ENCODE results near the gene LRP1.

The LRP1 gene

DNA sequence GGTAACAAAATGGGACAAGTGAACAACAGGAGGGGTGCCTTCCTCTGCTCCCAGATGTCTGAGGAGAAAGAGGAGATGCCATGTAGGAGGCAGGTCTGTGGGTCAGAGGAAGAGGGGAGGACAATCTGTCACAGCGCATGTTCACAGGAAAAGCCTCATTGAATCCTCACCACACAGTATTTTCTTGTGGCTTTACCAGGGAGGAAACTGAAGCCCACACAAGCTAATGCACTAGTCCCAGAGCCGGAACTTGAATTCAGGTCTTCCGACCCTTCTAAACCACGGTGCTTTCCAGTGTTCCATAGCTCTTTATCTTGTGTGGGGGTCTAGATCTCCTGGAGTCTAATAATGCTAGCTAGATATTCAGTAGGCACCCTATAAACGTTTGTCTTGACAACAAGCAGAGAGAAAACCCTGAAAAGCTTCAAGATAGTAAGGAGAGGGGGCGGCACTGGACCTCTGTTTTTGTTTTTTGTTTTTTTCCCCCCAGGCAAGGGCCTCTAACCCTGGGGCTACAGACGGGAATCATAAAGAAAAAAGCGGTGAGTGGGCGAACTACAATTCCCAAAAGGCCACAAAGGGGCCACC lies 100.9 kb downstream of the LRP1 start:
- H3K27ac ChIP-seq (ENCODE audit: insufficient read depth, low read length, poor library complexity, severe bottlenecking) = peak overlapping the region; percentile 53

DNA sequence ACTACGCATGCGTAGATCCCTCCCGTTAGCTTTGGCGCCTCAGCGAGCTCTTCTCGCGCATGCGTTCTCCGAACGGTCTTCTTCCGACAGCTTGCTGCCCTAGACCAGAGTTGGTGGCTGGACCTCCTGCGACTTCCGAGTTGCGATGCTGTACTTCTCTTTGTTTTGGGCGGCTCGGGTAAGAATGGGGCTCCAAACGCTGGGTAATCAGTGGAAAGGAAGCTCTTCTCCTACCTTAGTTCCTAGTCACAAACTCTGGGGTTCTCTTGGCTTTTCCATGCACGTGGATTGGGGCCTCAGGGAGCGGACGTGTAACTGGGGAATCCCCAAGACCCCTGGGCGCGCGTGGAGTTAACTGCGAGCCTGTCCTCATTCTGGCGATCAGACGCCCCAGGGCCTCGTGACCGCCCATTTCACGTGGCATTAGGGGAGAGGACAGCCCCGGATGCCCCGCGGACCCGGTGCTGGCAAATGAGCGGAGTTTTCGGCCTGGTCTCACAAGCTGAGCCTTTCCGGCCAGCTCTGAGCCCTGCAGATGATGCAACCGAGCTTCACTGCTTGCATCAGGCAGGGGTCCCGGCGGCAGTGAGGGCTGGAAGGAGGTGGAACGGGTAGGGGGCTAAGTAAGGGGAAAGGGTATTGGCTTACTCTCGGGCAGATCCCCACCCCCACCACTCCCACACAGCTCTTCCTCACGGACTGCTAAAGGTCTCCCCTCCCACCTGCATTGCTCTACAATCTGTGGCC lies 101.5 kb downstream of the LRP1 start, which contains the start of gene SHMT2:
SHMT2 (plus strand) TSS at position 78 of the 747 bp plus-strand sequence; CDS start at position 146, 68 bp downstream.
- peak; percentile 80 to 90 (median 85) for DNase-seq
- H3K36me3 ChIP-seq (ENCODE audit: control insufficient read depth, insufficient read depth, low read length) = peaks cover 30% of the 10 kb centered on the region
- H3K4me3 ChIP-seq (ENCODE audit: insufficient read depth, low read depth, low read length, poor library complexity, severe bottlenecking) = peak within 1 kb of the TSS; percentile 66
- peak within 1 kb of the TSS; percentile 53 for H3K27ac ChIP-seq (ENCODE audit: insufficient read depth, low read length, poor library complexity, severe bottlenecking)
- H3K27me3 ChIP-seq (replicated peaks; ENCODE audit: control insufficient read depth, insufficient read depth, low read length, poor library complexity, severe bottlenecking) = peaks cover 20% of the 10 kb centered on the region
- peaks cover 37% of the 10 kb centered on the region for H3K4me1 ChIP-seq (ENCODE audit: control insufficient read depth, insufficient read depth, low read length, poor library complexity, severe bottlenecking)
- H3K9me3 ChIP-seq (ENCODE audit: control insufficient read depth, low read length) = no peaks in the 10 kb centered on the region

More for the DNA sequence above, 100.9 kb downstream of the LRP1 start:
- H3K27me3 ChIP-seq (replicated peaks; ENCODE audit: control insufficient read depth, insufficient read depth, low read length, poor library complexity, severe bottlenecking) = peaks cover 24% of the 10 kb centered on the region
- H3K4me1 ChIP-seq (ENCODE audit: control insufficient read depth, insufficient read depth, low read length, poor library complexity, severe bottlenecking) = peaks cover 41% of the 10 kb centered on the region
- no peaks in the 10 kb centered on the region for H3K9me3 ChIP-seq (ENCODE audit: control insufficient read depth, low read length)
- DNase-seq = no peak
- H3K36me3 ChIP-seq (ENCODE audit: control insufficient read depth, insufficient read depth, low read length) = peaks cover 28% of the 10 kb centered on the region
- H3K4me3 ChIP-seq (ENCODE audit: insufficient read depth, low read depth, low read length, poor library complexity, severe bottlenecking) = peak overlapping the region; percentile 66

- H3K27ac ChIP-seq (ENCODE audit: insufficient read depth, low read length, poor library complexity, severe bottlenecking) = no peak overlapping the region
- H3K4me1 ChIP-seq (ENCODE audit: control insufficient read depth, insufficient read depth, low read length, poor library complexity, severe bottlenecking) = peaks cover 32% of the 10 kb centered on the region
- H3K4me3 ChIP-seq (ENCODE audit: insufficient read depth, low read depth, low read length, poor library complexity, severe bottlenecking) = peak overlapping the region; percentile 66
- H3K9me3 ChIP-seq (ENCODE audit: control insufficient read depth, low read length) = no peaks in the 10 kb centered on the region
- H3K27me3 ChIP-seq (replicated peaks; ENCODE audit: control insufficient read depth, insufficient read depth, low read length, poor library complexity, severe bottlenecking) = peaks cover 12% of the 10 kb centered on the region
- peaks cover 30% of the 10 kb centered on the region for H3K36me3 ChIP-seq (ENCODE audit: control insufficient read depth, insufficient read depth, low read length)
- DNase-seq = no peak
These were observed 102.3 kb downstream of the LRP1 start for GRCh38 chr12:57230381-57231155.

DNA sequence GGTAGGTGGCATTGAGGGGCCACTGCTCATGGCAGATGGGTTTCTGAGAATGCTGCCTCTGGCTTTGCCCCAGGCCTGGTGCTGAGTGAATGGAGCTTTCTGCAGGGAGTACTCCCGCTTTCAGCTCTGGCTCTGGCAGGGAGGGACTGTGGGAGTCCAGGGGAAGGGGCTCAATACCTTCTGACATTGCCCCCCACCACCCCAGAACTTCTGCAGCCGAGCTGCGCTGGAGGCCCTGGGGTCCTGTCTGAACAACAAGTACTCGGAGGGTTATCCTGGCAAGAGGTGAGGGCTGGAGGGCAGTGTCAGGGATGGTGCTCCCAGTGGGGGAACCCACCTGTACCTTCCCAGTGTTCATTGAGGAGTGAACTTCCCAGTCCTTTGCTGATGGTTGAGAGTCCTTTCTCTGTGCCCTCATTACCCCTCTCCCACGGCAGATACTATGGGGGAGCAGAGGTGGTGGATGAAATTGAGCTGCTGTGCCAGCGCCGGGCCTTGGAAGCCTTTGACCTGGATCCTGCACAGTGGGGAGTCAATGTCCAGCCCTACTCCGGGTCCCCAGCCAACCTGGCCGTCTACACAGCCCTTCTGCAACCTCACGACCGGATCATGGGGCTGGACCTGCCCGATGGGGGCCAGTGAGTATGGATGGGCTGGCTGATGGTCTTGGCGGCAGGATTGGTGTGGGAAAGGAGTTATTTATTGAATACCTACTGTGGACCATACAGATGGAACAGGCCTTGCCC lies 103.2 kb downstream of the LRP1 start:
- Histone ChIP-seq H3K27me3 (replicated peaks; ENCODE audit: control insufficient read depth, insufficient read depth, low read length, poor library complexity, severe bottlenecking) (peaks cover 3% of the 10 kb centered on the region), H3K4me1 (ENCODE audit: control insufficient read depth, insufficient read depth, low read length, poor library complexity, severe bottlenecking) (peaks cover 27% of the 10 kb centered on the region), H3K4me3 (ENCODE audit: insufficient read depth, low read depth, low read length, poor library complexity, severe bottlenecking) (no peak overlapping the region), H3K9me3 (ENCODE audit: control insufficient read depth, low read length) (no peaks in the 10 kb centered on the region), H3K36me3 (ENCODE audit: control insufficient read depth, insufficient read depth, low read length) (peaks cover 30% of the 10 kb centered on the region), H3K27ac (ENCODE audit: insufficient read depth, low read length, poor library complexity, severe bottlenecking) (no peak overlapping the region)
- no peak for DNase-seq

DNA sequence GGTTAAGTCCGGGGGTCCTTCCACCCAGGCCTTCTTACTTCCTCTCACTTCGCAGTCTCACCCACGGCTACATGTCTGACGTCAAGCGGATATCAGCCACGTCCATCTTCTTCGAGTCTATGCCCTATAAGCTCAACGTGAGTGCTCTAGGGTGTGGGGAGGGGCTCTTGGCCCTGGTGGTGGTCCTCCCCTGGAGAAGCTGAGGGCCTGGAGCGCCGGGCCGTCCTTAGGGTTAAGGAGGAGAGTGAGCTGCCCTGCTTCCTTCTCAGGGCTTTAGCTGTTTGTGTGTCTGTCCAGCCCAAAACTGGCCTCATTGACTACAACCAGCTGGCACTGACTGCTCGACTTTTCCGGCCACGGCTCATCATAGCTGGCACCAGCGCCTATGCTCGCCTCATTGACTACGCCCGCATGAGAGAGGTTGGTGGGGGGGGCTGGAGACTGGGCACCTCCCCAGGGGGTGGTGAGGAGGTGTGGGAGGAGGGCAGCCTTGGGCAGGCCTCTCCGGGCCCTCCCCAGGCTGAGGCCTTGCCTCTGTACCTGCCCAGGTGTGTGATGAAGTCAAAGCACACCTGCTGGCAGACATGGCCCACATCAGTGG lies 104.0 kb downstream of the LRP1 start:
- no peaks in the 10 kb centered on the region for H3K27me3 ChIP-seq (replicated peaks; ENCODE audit: control insufficient read depth, insufficient read depth, low read length, poor library complexity, severe bottlenecking)
- DNase-seq = no peak
- H3K36me3 ChIP-seq (ENCODE audit: control insufficient read depth, insufficient read depth, low read length) = peaks cover 30% of the 10 kb centered on the region
- H3K4me3 ChIP-seq (ENCODE audit: insufficient read depth, low read depth, low read length, poor library complexity, severe bottlenecking) = no peak overlapping the region
- H3K4me1 ChIP-seq (ENCODE audit: control insufficient read depth, insufficient read depth, low read length, poor library complexity, severe bottlenecking) = peaks cover 35% of the 10 kb centered on the region
- H3K9me3 ChIP-seq (ENCODE audit: control insufficient read depth, low read length) = no peaks in the 10 kb centered on the region
- H3K27ac ChIP-seq (ENCODE audit: insufficient read depth, low read length, poor library complexity, severe bottlenecking) = no peak overlapping the region

- Histone ChIP-seq H3K27me3 (replicated peaks; ENCODE audit: control insufficient read depth, insufficient read depth, low read length, poor library complexity, severe bottlenecking) (peaks cover 12% of the 10 kb centered on the region), H3K27ac (ENCODE audit: insufficient read depth, low read length, poor library complexity, severe bottlenecking) (no peak overlapping the region), H3K36me3 (ENCODE audit: control insufficient read depth, insufficient read depth, low read length) (peaks cover 30% of the 10 kb centered on the region), H3K9me3 (ENCODE audit: control insufficient read depth, low read length) (no peaks in the 10 kb centered on the region), H3K4me1 (ENCODE audit: control insufficient read depth, insufficient read depth, low read length, poor library complexity, severe bottlenecking) (peaks cover 47% of the 10 kb centered on the region), H3K4me3 (ENCODE audit: insufficient read depth, low read depth, low read length, poor library complexity, severe bottlenecking) (no peak overlapping the region)
- no peak for DNase-seq
These were observed 105.3 kb downstream of the LRP1 start for GRCh38 chr12:57233357-57234232.

DNA sequence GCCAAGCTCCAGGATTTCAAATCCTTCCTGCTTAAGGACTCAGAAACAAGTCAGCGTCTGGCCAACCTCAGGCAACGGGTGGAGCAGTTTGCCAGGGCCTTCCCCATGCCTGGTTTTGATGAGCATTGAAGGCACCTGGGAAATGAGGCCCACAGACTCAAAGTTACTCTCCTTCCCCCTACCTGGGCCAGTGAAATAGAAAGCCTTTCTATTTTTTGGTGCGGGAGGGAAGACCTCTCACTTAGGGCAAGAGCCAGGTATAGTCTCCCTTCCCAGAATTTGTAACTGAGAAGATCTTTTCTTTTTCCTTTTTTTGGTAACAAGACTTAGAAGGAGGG lies 105.9 kb downstream of the LRP1 start:
- no peak for DNase-seq
- Histone ChIP-seq H3K36me3 (ENCODE audit: control insufficient read depth, insufficient read depth, low read length) (peaks cover 30% of the 10 kb centered on the region), H3K9me3 (ENCODE audit: control insufficient read depth, low read length) (no peaks in the 10 kb centered on the region), H3K27me3 (replicated peaks; ENCODE audit: control insufficient read depth, insufficient read depth, low read length, poor library complexity, severe bottlenecking) (peaks cover 16% of the 10 kb centered on the region), H3K4me3 (ENCODE audit: insufficient read depth, low read depth, low read length, poor library complexity, severe bottlenecking) (no peak overlapping the region), H3K27ac (ENCODE audit: insufficient read depth, low read length, poor library complexity, severe bottlenecking) (no peak overlapping the region), H3K4me1 (ENCODE audit: control insufficient read depth, insufficient read depth, low read length, poor library complexity, severe bottlenecking) (peaks cover 46% of the 10 kb centered on the region)

- peaks cover 46% of the 10 kb centered on the region for H3K4me1 ChIP-seq (ENCODE audit: control insufficient read depth, insufficient read depth, low read length, poor library complexity, severe bottlenecking)
- peaks cover 16% of the 10 kb centered on the region for H3K27me3 ChIP-seq (replicated peaks; ENCODE audit: control insufficient read depth, insufficient read depth, low read length, poor library complexity, severe bottlenecking)
- H3K27ac ChIP-seq (ENCODE audit: insufficient read depth, low read length, poor library complexity, severe bottlenecking) = no peak overlapping the region
- no peak for DNase-seq
- no peaks in the 10 kb centered on the region for H3K9me3 ChIP-seq (ENCODE audit: control insufficient read depth, low read length)
- H3K4me3 ChIP-seq (ENCODE audit: insufficient read depth, low read depth, low read length, poor library complexity, severe bottlenecking) = no peak overlapping the region
- H3K36me3 ChIP-seq (ENCODE audit: control insufficient read depth, insufficient read depth, low read length) = peaks cover 30% of the 10 kb centered on the region
These were observed 106.3 kb downstream of the LRP1 start for GRCh38 chr12:57234571-57235016.

Data from effector memory CD4-positive, alpha-beta T cell (primary cell).